OCI-LY1 (cell line): ENCODE measurements around the gene STAT4.

Experiments used
- H2AFZ ChIP-seq: fragments of 200-600 bp; sonication (generic), shearing (Covaris generic); 2 replicates; pipeline ENCODE4 v1.6.0; 2014; ENCODE audit warnings: antibody characterized with exemption, mild to moderate bottlenecking, low read length
- H3F3A ChIP-seq: fragments of 200-600 bp; sonication (generic), shearing (Covaris generic); 2 replicates; pipeline ENCODE4 v1.6.0; 2014; ENCODE audit warnings: mild to moderate bottlenecking, antibody characterized with exemption, low read length, moderate library complexity; ENCODE audit not compliant: insufficient read depth
- H3K27ac ChIP-seq: fragments of 200-600 bp; sonication (generic); 2 replicates; pipeline ENCODE4 v1.5.1; 2014; ENCODE audit warnings: low read length, mixed run types, mild to moderate bottlenecking, low read depth; ENCODE audit not compliant: poor library complexity, severe bottlenecking
- H3K27me3 ChIP-seq: fragments of 200-600 bp; sonication (generic); 2 replicates; pipeline ENCODE4 v1.6.0; 2014; ENCODE audit warnings: antibody characterized with exemption, mild to moderate bottlenecking, low read length, moderate library complexity; ENCODE audit not compliant: insufficient read depth
- H3K36me3 ChIP-seq: fragments of 200-600 bp; sonication (generic); 2 replicates; pipeline ENCODE4 v1.6.1; 2014; ENCODE audit warnings: mild to moderate bottlenecking, antibody characterized with exemption, low read length, moderate library complexity, mixed read lengths; ENCODE audit not compliant: insufficient read depth
- H3K4me1 ChIP-seq: fragments of 200-600 bp; sonication (generic); 2 replicates; pipeline ENCODE4 v1.5.1; 2014; ENCODE audit warnings: mild to moderate bottlenecking, low read length, moderate library complexity; ENCODE audit not compliant: insufficient read depth, severe bottlenecking
- H3K4me2 ChIP-seq: fragments of 200-600 bp; sonication (generic), shearing (Covaris generic); 2 replicates; pipeline ENCODE4 v1.6.1; 2014; ENCODE audit warnings: low read length
- H3K4me3 ChIP-seq: fragments of 200-600 bp; sonication (generic); 2 replicates; pipeline ENCODE4 v1.5.1; 2014; ENCODE audit warnings: low read length, low read depth, mild to moderate bottlenecking, mixed read lengths; ENCODE audit not compliant: poor library complexity, severe bottlenecking
- H3K79me2 ChIP-seq: fragments of 200-600 bp; shearing (Covaris generic); 2 replicates; pipeline ENCODE4 v1.6.1; 2016; ENCODE audit warnings: mixed run types, low read length, mixed read lengths; ENCODE audit not compliant: insufficient read depth
- H3K9ac ChIP-seq: fragments of 200-600 bp; sonication (generic), shearing (Covaris generic); 2 replicates; pipeline ENCODE4 v1.6.1; 2014; ENCODE audit warnings: mild to moderate bottlenecking, low read length, mixed read lengths
- H3K9me2 ChIP-seq: fragments of 200-600 bp; sonication (generic), shearing (Covaris generic); 2 replicates; pipeline ENCODE4 v1.6.1; 2014; ENCODE audit warnings: low read depth, mild to moderate bottlenecking, low read length, mixed read lengths
- H3K9me3 ChIP-seq: fragments of 200-600 bp; shearing (Covaris generic); 2 replicates; pipeline ENCODE4 v1.6.1; 2014; ENCODE audit warnings: low read length, mixed read lengths
- H4K20me1 ChIP-seq: fragments of 200-600 bp; sonication (generic), shearing (Covaris generic); 2 replicates; pipeline ENCODE4 v1.6.0; 2016; ENCODE audit warnings: mild to moderate bottlenecking, low read length; ENCODE audit not compliant: insufficient read depth
- CTCF ChIP-seq: fragments of 200-600 bp; sonication (generic), shearing (Covaris generic); IDR thresholded peaks from 2 replicates; pipeline ENCODE4 v1.5.1; 2017; ENCODE audit warnings: mild to moderate bottlenecking, antibody characterized with exemption, low read length, moderate library complexity, mixed read lengths
- EZH2 ChIP-seq: fragments of 200-600 bp; sonication (generic), shearing (Covaris generic); IDR thresholded peaks from 2 replicates; pipeline ENCODE4 v1.8.0; 2017; ENCODE audit warnings: borderline replicate concordance, mixed run types, mild to moderate bottlenecking, antibody characterized with exemption, low read length, moderate library complexity, mixed read lengths

The STAT4 gene

GRCh38 chr2:191158747-191159146 is 8.0 kb upstream of the STAT4 start:
- Histone ChIP-seq H4K20me1 (no peaks in the 10 kb centered on the region), H3K36me3 (no peaks in the 10 kb centered on the region), H3K27me3 (no peaks in the 10 kb centered on the region), H3K9me2 (no peaks in the 10 kb centered on the region), H3K4me2 (no peak overlapping the region), H3K4me3 (no peak overlapping the region), H3K4me1 (no peaks in the 10 kb centered on the region), H3K27ac (no peak overlapping the region), H3K79me2 (no peaks in the 10 kb centered on the region), H3K9me3 (no peaks in the 10 kb centered on the region), H3K9ac (no peak overlapping the region), H3F3A (no peaks in the 10 kb centered on the region), H2AFZ (no peak overlapping the region)
- no peak for TF ChIP-seq CTCF
- no peak for TF ChIP-seq EZH2

DNA sequence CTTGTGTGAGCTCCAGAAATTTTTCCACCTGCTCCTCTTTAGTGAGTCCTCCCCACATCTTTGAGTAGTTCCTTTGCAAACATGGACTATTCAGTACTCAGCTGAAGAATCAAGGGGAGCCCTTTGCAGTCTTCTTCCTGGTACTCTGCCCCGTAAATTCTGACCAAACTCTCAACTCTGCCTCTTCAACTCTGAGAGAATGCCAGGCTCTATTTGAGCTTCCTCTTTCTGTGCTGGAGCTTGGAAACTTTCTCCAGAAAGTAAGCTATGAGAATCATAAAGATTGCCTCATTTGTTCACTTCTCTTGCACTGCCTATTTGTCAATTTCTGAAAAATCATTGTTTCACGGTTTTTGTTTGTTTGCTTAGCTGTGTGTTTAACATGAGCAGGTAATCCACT is 7.4 kb upstream of the STAT4 start:
- no peaks in the 10 kb centered on the region for H3K4me1 ChIP-seq
- no peaks in the 10 kb centered on the region for H3K27me3 ChIP-seq
- no peak for TF ChIP-seq CTCF
- no peak for TF ChIP-seq EZH2

DNA sequence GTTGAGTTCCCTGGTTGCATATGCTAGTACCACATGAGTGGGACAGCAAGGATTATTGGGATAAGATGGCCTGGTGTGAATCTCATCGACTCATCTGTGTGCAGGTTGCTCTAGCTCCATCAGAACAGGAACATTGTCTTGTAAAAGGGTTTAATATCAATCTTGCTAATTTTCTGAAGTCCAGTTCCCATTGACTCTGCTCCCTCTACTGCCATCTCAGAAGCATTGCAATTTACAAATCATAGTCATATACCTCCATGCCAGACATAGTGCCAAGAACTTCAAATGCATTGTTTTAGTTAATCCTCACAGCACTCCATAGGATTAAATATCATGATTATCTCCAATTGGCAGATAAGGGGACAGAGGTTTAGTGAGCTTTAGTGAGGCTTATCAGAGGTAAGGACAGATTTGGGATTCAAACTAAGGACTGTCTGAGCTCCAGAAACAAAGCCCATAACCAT is 4.8 kb upstream of the STAT4 start:
- no peaks in the 10 kb centered on the region for H3K79me2 ChIP-seq
- H3K36me3 ChIP-seq: no peaks in the 10 kb centered on the region
- no peaks in the 10 kb centered on the region for H4K20me1 ChIP-seq
- no peak overlapping the region for H2AFZ ChIP-seq
- H3K27me3 ChIP-seq: no peaks in the 10 kb centered on the region
- no peak overlapping the region for H3K9ac ChIP-seq
- H3K9me2 ChIP-seq: no peaks in the 10 kb centered on the region
- no peak overlapping the region for H3K27ac ChIP-seq
- H3K9me3 ChIP-seq: no peaks in the 10 kb centered on the region
- no peaks in the 10 kb centered on the region for H3F3A ChIP-seq
- TF ChIP-seq EZH2 (no peak), CTCF (peak; percentile 59)
- H3K4me3 ChIP-seq: no peak overlapping the region
- H3K4me1 ChIP-seq: peaks cover 3% of the 10 kb centered on the region
- H3K4me2 ChIP-seq: no peak overlapping the region

More for the DNA sequence above, 7.4 kb upstream of the STAT4 start:
- Histone ChIP-seq H3K9me2 (no peaks in the 10 kb centered on the region), H3K79me2 (no peaks in the 10 kb centered on the region), H3K9ac (no peak overlapping the region), H3F3A (no peaks in the 10 kb centered on the region), H3K36me3 (no peaks in the 10 kb centered on the region), H3K27ac (no peak overlapping the region), H3K4me3 (no peak overlapping the region), H4K20me1 (no peaks in the 10 kb centered on the region), H3K9me3 (no peaks in the 10 kb centered on the region), H3K4me2 (no peak overlapping the region), H2AFZ (no peak overlapping the region)
